H1 (cell line): ENCODE results near the gene GSTA3. TPM values are rescaled to one million over a fixed set of nuclear protein-coding genes. Genes with fewer than 3 reads are reported as not detected.

ENCODE experiments used
- CTCF ChIA-PET: fragments of 300-600 bp; sonication (Branson Sonifier 250); formaldehyde crosslinking; loops from one replicate; lab custom pipeline; 2021; ENCODE audit not compliant: partially characterized antibody; lab: Charles Lee
- POLR2A ChIA-PET: fragments of 300-600 bp; sonication (Branson Sonifier 250); formaldehyde crosslinking; loops from one replicate; lab custom pipeline; 2021; ENCODE audit warnings: inconsistent platforms; ENCODE audit not compliant: partially characterized antibody; lab: Charles Lee
- DNase-seq, 2 experiments: peaks; one replicate each; pipeline versions ENCODE4 v3.0.0 to v3.0.0-alpha.2; 2010 to 2022; ENCODE audit warnings: low spot score in 2 of 2, low read depth in 1 of 2, mixed read lengths in 1 of 2
- FAIRE-seq: peaks from 2 replicates; lab custom pipeline; 2011; peaks lifted over from hg19 to GRCh38; lab: Jason Lieb, UNC
- H2AFZ ChIP-seq: 2 replicates; pipeline ENCODE4 v1.8.1; 2012; ENCODE audit warnings: low read length, inconsistent platforms
- H2AK5ac ChIP-seq: 2 replicates; pipeline ENCODE4 v1.6.1; 2013; ENCODE audit warnings: low read depth, low read length
- H2BK120ac ChIP-seq: replicated peaks from 2 replicates; pipeline ENCODE3; 2013; ENCODE audit warnings: low read depth, low read length, inconsistent platforms
- H2BK12ac ChIP-seq: 2 replicates; pipeline ENCODE4 v1.6.1; 2013; ENCODE audit warnings: low read depth, low read length
- H2BK15ac ChIP-seq: 2 replicates; pipeline ENCODE4 v1.6.1; 2013; ENCODE audit warnings: low read length
- H2BK20ac ChIP-seq: 2 replicates; pipeline ENCODE4 v1.6.1; 2013; ENCODE audit warnings: low read length
- H2BK5ac ChIP-seq: 2 replicates; pipeline ENCODE4 v1.6.1; 2013; ENCODE audit warnings: low read depth, low read length
- H3K14ac ChIP-seq: 2 replicates; pipeline ENCODE4 v1.6.1; 2013; ENCODE audit warnings: inconsistent platforms; ENCODE audit not compliant: insufficient read length
- H3K18ac ChIP-seq: 2 replicates; pipeline ENCODE4 v1.6.1; 2013; ENCODE audit warnings: low read length; ENCODE audit errors: extremely low read depth
- H3K23ac ChIP-seq: 2 replicates; pipeline ENCODE4 v1.6.1; 2013; ENCODE audit warnings: inconsistent platforms; ENCODE audit not compliant: insufficient read length
- H3K23me2 ChIP-seq: 2 replicates; pipeline ENCODE4 v1.6.1; 2013; ENCODE audit warnings: low read depth, low read length
- H3K27ac ChIP-seq: 2 replicates; pipeline ENCODE4 v1.6.1; 2011; ENCODE audit warnings: low read depth, low read length, inconsistent platforms
- H3K27me3 ChIP-seq, 4 experiments: replicated peaks in 1 of 4; 1 replicate in 1 of 4; 2 replicates in 3 of 4; pipeline versions ENCODE4 v1.6.1 to v1.8.1; 2011 to 2013; ENCODE audit warnings: low read length in 3 of 4, mild to moderate bottlenecking in 3 of 4, inconsistent platforms in 2 of 4, mixed read lengths in 2 of 4, moderate library complexity in 1 of 4; ENCODE audit not compliant: control insufficient read depth in 3 of 4, insufficient read depth in 3 of 4; ENCODE audit errors: extremely low read depth in 1 of 4
- H3K36me3 ChIP-seq, 4 experiments: 2 replicates each; pipeline versions ENCODE4 v1.6.1 to v1.8.1; 2011 to 2013; ENCODE audit warnings: mild to moderate bottlenecking in 4 of 4, low read length in 3 of 4, moderate library complexity in 2 of 4, control low read depth in 1 of 4, inconsistent platforms in 1 of 4; ENCODE audit not compliant: insufficient read depth in 4 of 4, control insufficient read depth in 2 of 4
- H3K4ac ChIP-seq: replicated peaks from 2 replicates; pipeline ENCODE3; 2013; ENCODE audit warnings: low read length, low read depth, mixed read lengths, inconsistent platforms; ENCODE audit not compliant: insufficient read length
- H3K4me1 ChIP-seq, 4 experiments: replicated peaks in 1 of 4; 1 replicate in 1 of 4; 2 replicates in 3 of 4; pipeline versions ENCODE4 v1.6.1 to v1.8.1; 2011 to 2013; ENCODE audit warnings: low read length in 3 of 4, inconsistent platforms in 2 of 4, mixed read lengths in 1 of 4; ENCODE audit not compliant: insufficient read depth in 4 of 4, control insufficient read depth in 3 of 4
- H3K4me2 ChIP-seq, 2 experiments: 2 replicates each; pipeline versions ENCODE4 v1.6.1 to v1.8.1; 2011 to 2013; ENCODE audit warnings: low read depth in 2 of 2, low read length in 2 of 2, control low read depth in 1 of 2, inconsistent platforms in 1 of 2, mild to moderate bottlenecking in 1 of 2; ENCODE audit not compliant: insufficient read depth in 1 of 2
- H3K4me3 ChIP-seq, 4 experiments: fragments of 200-600, 300-600 bp in 1 of 4; sonication (generic), shearing (Covaris generic), sonication (Bioruptor Twin) in 1 of 4; 2 replicates each; pipeline versions ENCODE4 v1.5.1 to v1.8.1; 2011 to 2016; ENCODE audit warnings: low read length in 4 of 4, low read depth in 3 of 4, control low read depth in 2 of 4, inconsistent platforms in 2 of 4, mild to moderate bottlenecking in 2 of 4, mixed read lengths in 1 of 4, moderate library complexity in 1 of 4; ENCODE audit not compliant: insufficient read depth in 2 of 4; ENCODE audit errors: extremely low read depth in 1 of 4
- H3K56ac ChIP-seq: replicated peaks from 2 replicates; pipeline ENCODE3; 2013; ENCODE audit warnings: low read depth, mild to moderate bottlenecking, mixed read lengths, low read length, inconsistent platforms; ENCODE audit not compliant: insufficient read length
- H3K79me1 ChIP-seq: 2 replicates; pipeline ENCODE4 v1.6.1; 2013; ENCODE audit warnings: low read depth, low read length, control low read depth
- H3K79me2 ChIP-seq, 2 experiments: 2 replicates each; pipeline versions ENCODE4 v1.6.1 to v1.8.1; 2012 to 2013; ENCODE audit warnings: low read length in 2 of 2, mild to moderate bottlenecking in 2 of 2, inconsistent platforms in 1 of 2; ENCODE audit not compliant: insufficient read depth in 2 of 2, control insufficient read depth in 1 of 2
- H3K9ac ChIP-seq, 4 experiments: replicated peaks in 1 of 4; 1 replicate in 1 of 4; 2 replicates in 3 of 4; pipeline versions ENCODE4 v1.6.1 to v1.8.1; 2011 to 2013; ENCODE audit warnings: low read depth in 3 of 4, low read length in 3 of 4, control low read depth in 2 of 4, mild to moderate bottlenecking in 2 of 4, moderate library complexity in 2 of 4, inconsistent platforms in 1 of 4; ENCODE audit errors: extremely low read depth in 1 of 4
- H3K9me3 ChIP-seq, 2 experiments: 2 replicates each; pipeline versions ENCODE4 v1.6.1 to v1.8.1; 2012 to 2013; ENCODE audit warnings: mild to moderate bottlenecking in 2 of 2, moderate library complexity in 2 of 2, control low read depth in 1 of 2, inconsistent platforms in 1 of 2, low read depth in 1 of 2, low read length in 1 of 2, mixed read lengths in 1 of 2; ENCODE audit not compliant: insufficient read depth in 2 of 2
- H4K20me1 ChIP-seq, 2 experiments: replicated peaks in 1 of 2; 2 replicates each; pipeline versions ENCODE3 to v1.8.1; 2011 to 2013; ENCODE audit warnings: inconsistent platforms in 2 of 2, low read length in 2 of 2, mild to moderate bottlenecking in 1 of 2; ENCODE audit not compliant: insufficient read depth in 2 of 2, control insufficient read depth in 1 of 2
- H4K5ac ChIP-seq: 2 replicates; pipeline ENCODE4 v1.6.1; 2013; ENCODE audit warnings: low read length, low read depth, mixed read lengths, inconsistent platforms; ENCODE audit not compliant: insufficient read length
- H4K8ac ChIP-seq: 2 replicates; pipeline ENCODE4 v1.8.0; 2013; ENCODE audit warnings: mild to moderate bottlenecking, moderate library complexity, low read length, inconsistent platforms; ENCODE audit not compliant: insufficient read depth; ENCODE audit errors: extremely low read depth
- H4K91ac ChIP-seq: replicated peaks from 2 replicates; pipeline ENCODE3; 2013; ENCODE audit warnings: low read length, mixed read lengths, inconsistent platforms; ENCODE audit not compliant: insufficient read length
- ASH2L ChIP-seq: fragments of 200-600, 300-600 bp; sonication (generic); IDR thresholded peaks from one replicate; pipeline ENCODE4 v1.7.1; 2017; ENCODE audit warnings: low read length
- CBX8 ChIP-seq: fragments of 300-800, 300-1000 bp; sonication (generic); IDR thresholded peaks from 2 replicates; pipeline ENCODE4 v1.7.1; 2016; ENCODE audit warnings: low read depth, low read length, borderline replicate concordance
- CTBP2 ChIP-seq: IDR thresholded peaks from 2 replicates; pipeline ENCODE4 v1.7.0; 2011; ENCODE audit warnings: borderline replicate concordance, mild to moderate bottlenecking, moderate library complexity, mixed read lengths, low read length; ENCODE audit not compliant: insufficient read depth, insufficient read length
- E2F6 ChIP-seq: IDR thresholded peaks from 2 replicates; pipeline ENCODE4 v1.6.1; 2012; ENCODE audit warnings: inconsistent platforms
- GTF2F1 ChIP-seq: IDR thresholded peaks from 2 replicates; pipeline ENCODE4 v1.6.1; 2012; ENCODE audit warnings: low read depth, low read length, improper control_type of control experiment, borderline replicate concordance
- JUN ChIP-seq: IDR thresholded peaks from 2 replicates; pipeline ENCODE4 v1.6.1; 2011; ENCODE audit warnings: low read depth, mild to moderate bottlenecking, improper control_type of control experiment, low read length
- PHF8 ChIP-seq: fragments of 200-600 bp; sonication (generic); conservative IDR thresholded peaks from 2 replicates; pipeline ENCODE4 v1.7.1; 2012; ENCODE audit warnings: low read depth, mild to moderate bottlenecking, inconsistent platforms, low read length, moderate library complexity
- SAP30 ChIP-seq: fragments of 300-600 bp; sonication (generic); IDR thresholded peaks from 2 replicates; pipeline ENCODE4 v1.7.1; 2012; ENCODE audit warnings: low read length, moderate library complexity, mild to moderate bottlenecking, inconsistent platforms; ENCODE audit not compliant: insufficient read depth, insufficient replicate concordance
- SP2 ChIP-seq: IDR thresholded peaks from 2 replicates; pipeline ENCODE4 v1.6.1; 2012; ENCODE audit warnings: mild to moderate bottlenecking, low read length, inconsistent platforms
- TAF1 ChIP-seq: IDR thresholded peaks from 2 replicates; pipeline ENCODE4 v1.6.1; 2011; ENCODE audit warnings: mild to moderate bottlenecking, low read depth, low read length
- TAF7 ChIP-seq: optimal IDR thresholded peaks from 2 replicates; pipeline ENCODE3; 2011; ENCODE audit warnings: low read depth, mild to moderate bottlenecking, inconsistent platforms, low read length, moderate library complexity, borderline replicate concordance
- WGBS, 2 experiments: shearing (Covaris generic) in 1 of 2; methylation state at CpG; one replicate each; pipeline versions ENCODE4 v1.1.6 to v1.1.7; 2013 to 2015; ENCODE audit warnings: low lambda C conversion rate in 2 of 2, mixed read lengths in 2 of 2, inconsistent platforms in 1 of 2, low coverage in 1 of 2, missing lambda C conversion rate in 1 of 2; ENCODE audit not compliant: insufficient replicate concordance in 2 of 2, insufficient coverage in 1 of 2, insufficient read length in 1 of 2; ENCODE audit errors: extremely low coverage in 1 of 2, missing lambda C conversion rate in 1 of 2; 5-methylcytosine and 5-hydroxymethylcytosine counted together
- polyA plus RNA-seq, 7 experiments: library from polyadenylated mRNA; depleted of rRNA in 3 of 7; stranded (reverse) in 5 of 7; unstranded in 2 of 7; fragments of >200 nt in 5 of 7; fragments of 200-250 nt in 2 of 7; gene quantifications; 1 replicate in 5 of 7; 2 replicates in 1 of 7; 4 replicates in 1 of 7; pipeline versions ENCODE4 v1.2.1 to v1.2.3, GENCODE V29; 2011 to 2013; ENCODE audit warnings: missing spikeins in 2 of 7, mixed read lengths in 2 of 7
- total RNA-seq: library from RNA; stranded (reverse); fragmentation: NEBNext Ultra II Directional; extraction: Animal tissue kit (Norgen Biotek cat#: 25700); gene quantifications from 2 replicates; pipeline ENCODE4 v1.2.1, GENCODE V29; 2021
- TF ChIP-seq, protein P1 (sequence below): IDR thresholded peaks from 2 replicates; pipeline ENCODE4 v1.6.1; 2012; ENCODE audit warnings: low read length, inconsistent platforms

GSTA3 gene
- total and polyA plus RNA-seq, 2 of the 8 experiments (the other 6 are each of a cell fraction or from before 2014, with no cell fraction given) = not detected

- DNase-seq (no peak), FAIRE-seq (no peak)
- no peak overlapping the region for H2BK20ac ChIP-seq
- POLR2A ChIA-PET = no interaction called here
- no peaks in the 10 kb centered on the region for H3K27me3 ChIP-seq
- CTCF ChIA-PET = interaction anchor here (0.8 to 2.2 kb wide), 3 partner anchors 10 to 122 kb away, joined by 3 to 9 read pairs (median 3); no protein-coding TSS in a partner anchor
- no peak overlapping the region for H3K14ac ChIP-seq
- H3K23me2 ChIP-seq = no peaks in the 10 kb centered on the region
- H3K4me3 ChIP-seq = no peak overlapping the region
- no peaks in the 10 kb centered on the region for H3K9me3 ChIP-seq
- no peak overlapping the region for H3K18ac ChIP-seq
- no peak overlapping the region for H3K27ac ChIP-seq
- no peaks in the 10 kb centered on the region for H4K20me1 ChIP-seq
- H3K79me2 ChIP-seq = no peaks in the 10 kb centered on the region
- no peak overlapping the region for H4K8ac ChIP-seq
- no peak overlapping the region for H2BK15ac ChIP-seq
- no peak overlapping the region for H3K9ac ChIP-seq
- H3K23ac ChIP-seq = no peak overlapping the region
- H2AK5ac ChIP-seq = no peak overlapping the region
- H3K4ac ChIP-seq = no peak overlapping the region
- no peak overlapping the region for H2BK12ac ChIP-seq
- no peak overlapping the region for H4K91ac ChIP-seq
- no peak overlapping the region for H2BK120ac ChIP-seq
- no peak overlapping the region for H4K5ac ChIP-seq
- H3K4me1 ChIP-seq = peaks cover 0 to 5% (median 2%) of the 10 kb centered on the region in 4 experiments; a peak in 4 of 7 replicates
- WGBS, 2 experiments = 81% methylated on average over 3 of the region's 3 CpGs; no CpG with 5 or more reads in 1 of the 2 experiments
- no peak overlapping the region for H2BK5ac ChIP-seq
- H3K79me1 ChIP-seq = no peaks in the 10 kb centered on the region
- H3K56ac ChIP-seq = no peak overlapping the region
- H3K4me2 ChIP-seq = no peak overlapping the region
- no peak overlapping the region for H2AFZ ChIP-seq
- no peaks in the 10 kb centered on the region for H3K36me3 ChIP-seq
- TF ChIP-seq JUN (no peak), GTF2F1 (no peak), CTBP2 (no peak), TAF7 (no peak), SP2 (no peak), SAP30 (no peak), PHF8 (no peak), ASH2L (no peak), E2F6 (no peak), CBX8 (no peak), TAF1 (no peak)
- TF ChIP-seq, protein P1, sequence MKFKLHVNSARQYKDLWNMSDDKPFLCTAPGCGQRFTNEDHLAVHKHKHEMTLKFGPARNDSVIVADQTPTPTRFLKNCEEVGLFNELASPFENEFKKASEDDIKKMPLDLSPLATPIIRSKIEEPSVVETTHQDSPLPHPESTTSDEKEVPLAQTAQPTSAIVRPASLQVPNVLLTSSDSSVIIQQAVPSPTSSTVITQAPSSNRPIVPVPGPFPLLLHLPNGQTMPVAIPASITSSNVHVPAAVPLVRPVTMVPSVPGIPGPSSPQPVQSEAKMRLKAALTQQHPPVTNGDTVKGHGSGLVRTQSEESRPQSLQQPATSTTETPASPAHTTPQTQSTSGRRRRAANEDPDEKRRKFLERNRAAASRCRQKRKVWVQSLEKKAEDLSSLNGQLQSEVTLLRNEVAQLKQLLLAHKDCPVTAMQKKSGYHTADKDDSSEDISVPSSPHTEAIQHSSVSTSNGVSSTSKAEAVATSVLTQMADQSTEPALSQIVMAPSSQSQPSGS = no peak
Observed at GRCh38 chr6:52871621-52872020, 37.9 kb downstream of the GSTA3 start.
